HG03457 (cell line): ENCODE measurements around the gene DPYSL3.

Experiments used
- ATAC-seq: cut with Tn5 transposase; IDR thresholded peaks from one replicate; pipeline ENCODE4 v1.9.1; 2021; ENCODE audit warnings: moderate number of reproducible peaks; ENCODE audit not compliant: unreplicated experiment

The DPYSL3 gene

DNA sequence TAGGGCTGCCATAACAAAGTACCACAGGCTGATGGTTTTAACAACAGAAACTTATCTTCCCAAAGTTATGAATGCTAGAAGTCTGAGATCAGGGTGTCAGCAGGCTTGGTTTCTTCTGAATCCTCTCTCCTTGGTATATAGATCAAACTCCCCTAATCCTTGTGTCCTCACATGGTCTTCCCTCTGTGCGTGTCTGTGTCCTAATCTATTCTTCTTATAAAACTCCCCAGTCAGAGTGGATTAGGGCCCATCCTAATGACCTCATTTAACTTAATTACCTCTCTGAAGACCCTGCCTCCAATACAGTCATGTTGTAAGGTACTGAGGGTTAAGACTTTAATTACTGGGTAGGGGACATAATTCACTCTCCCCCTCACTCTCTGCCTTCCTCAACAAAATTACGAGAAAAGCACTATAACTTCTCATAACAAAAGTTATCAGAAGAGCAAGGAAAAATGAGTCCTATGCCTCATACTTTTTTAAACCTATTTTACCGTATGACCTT lies 68.6 kb downstream of the DPYSL3 start:
- no peak for ATAC-seq

DNA sequence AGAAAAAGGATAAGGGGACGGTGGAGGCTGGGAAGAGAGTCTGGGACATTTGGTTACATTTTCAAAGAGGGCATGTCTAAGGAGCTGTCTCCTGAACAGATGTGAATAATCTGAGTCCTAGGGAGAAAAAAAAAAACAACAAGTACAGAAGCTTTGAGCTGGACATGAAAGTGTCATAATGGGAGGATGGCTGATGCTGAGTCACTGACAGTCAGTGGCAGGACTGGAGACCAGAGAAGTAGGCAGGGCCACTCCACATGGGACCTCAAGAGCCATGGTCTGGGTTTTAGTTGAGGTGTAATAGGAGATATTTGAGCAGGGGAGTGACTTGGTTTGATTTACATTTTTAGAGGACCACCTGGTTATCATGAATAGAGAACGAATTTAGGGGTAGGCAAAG lies 70.6 kb downstream of the DPYSL3 start:
- ATAC-seq: no peak

DNA sequence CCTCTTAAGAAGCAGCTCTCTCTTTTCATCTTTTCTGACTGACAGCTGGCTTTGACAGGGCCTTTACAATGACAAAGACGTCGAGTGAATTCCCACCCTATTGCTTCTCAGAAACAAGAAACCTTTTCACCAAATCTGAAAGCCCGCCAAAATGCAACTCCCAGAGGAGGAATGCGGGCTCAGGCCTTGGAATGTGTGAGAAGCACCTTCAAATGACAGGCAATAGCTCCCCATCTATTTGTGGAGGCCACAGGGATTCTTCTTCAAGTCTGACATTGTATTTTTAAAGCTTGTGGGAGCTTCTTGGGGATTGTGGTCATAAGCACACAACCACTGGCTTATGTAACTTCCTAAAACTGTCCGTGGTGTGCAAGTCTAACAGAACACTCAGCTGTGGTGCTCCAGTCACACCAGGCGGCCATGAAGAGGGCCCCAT lies 72.7 kb downstream of the DPYSL3 start:
- ATAC-seq: no peak

DNA sequence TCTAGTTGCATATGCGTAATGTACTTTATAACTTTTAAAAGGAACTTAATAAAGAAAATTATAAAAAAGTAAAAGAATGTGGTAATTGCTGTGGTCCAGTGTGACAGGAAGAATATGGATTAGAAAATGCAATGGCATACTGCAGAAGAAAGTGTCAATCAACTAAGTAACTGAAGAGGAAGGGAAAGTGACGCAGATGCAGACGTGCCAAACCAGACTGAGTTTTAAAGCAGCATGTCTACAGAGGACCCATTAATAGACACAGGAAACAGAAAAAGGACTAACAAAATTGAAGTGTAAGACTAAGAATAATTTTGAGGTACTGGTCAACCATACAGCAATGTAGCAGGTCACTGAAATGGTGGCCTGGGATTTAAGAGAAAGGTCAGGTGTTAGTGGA lies 73.3 kb downstream of the DPYSL3 start:
- ATAC-seq: no peak

DNA sequence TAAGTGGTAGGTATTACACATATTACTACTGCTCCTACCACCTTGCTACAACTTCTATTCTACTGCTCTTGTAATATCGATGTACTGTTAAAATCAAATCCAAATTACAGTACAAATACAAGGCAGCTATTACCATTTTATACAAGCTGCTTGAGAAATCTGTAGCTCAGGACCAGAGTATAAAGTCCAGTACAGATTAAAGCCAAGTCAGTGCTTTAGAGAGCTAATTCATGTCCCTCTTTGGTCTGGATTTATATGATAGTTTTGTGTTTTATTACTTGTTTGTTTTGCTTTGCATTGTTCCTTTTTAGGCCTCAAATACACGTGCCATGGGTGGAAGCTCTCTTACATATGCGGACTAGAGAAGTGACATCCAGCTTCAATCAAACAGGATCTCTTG lies 75.8 kb downstream of the DPYSL3 start:
- ATAC-seq: no peak

DNA sequence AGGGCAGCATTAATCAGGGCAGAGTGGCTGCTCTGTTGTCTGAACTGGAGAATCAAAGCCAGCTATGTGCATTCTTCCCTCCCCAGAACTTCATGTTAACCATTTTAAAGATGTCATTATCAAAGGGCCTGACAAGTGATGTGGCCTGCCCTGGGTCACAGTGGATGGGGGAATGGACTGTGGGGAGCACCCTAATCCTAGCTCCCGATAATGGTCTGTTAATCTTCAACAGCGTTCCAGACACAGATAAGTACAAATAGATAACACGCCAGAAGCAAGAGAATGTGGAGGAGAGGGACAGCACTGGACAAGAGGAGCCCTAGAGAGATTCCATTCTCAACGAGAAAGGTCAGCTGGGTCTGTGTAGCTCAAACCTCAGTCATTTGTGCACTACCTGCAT lies 77.5 kb downstream of the DPYSL3 start:
- no peak for ATAC-seq

DNA sequence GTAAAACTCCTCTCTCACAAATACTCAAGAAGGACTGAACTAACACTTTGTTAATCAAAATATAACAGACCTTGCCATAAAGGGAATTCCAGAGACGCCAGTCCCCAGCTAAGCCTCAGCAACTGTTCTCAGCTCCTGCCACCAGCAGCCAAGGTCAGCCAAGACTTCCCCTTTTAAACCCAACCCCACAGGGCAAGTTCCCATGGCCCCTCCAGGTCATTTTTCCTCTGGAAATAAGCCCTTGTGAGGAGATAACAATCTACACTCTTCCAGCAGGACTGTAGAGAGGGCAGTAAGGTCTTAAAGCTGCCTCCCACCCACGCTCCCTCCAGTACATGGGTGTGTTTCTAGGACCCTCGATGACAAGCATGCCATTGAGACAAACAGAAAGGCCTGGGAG lies 78.3 kb downstream of the DPYSL3 start:
- no peak for ATAC-seq

DNA sequence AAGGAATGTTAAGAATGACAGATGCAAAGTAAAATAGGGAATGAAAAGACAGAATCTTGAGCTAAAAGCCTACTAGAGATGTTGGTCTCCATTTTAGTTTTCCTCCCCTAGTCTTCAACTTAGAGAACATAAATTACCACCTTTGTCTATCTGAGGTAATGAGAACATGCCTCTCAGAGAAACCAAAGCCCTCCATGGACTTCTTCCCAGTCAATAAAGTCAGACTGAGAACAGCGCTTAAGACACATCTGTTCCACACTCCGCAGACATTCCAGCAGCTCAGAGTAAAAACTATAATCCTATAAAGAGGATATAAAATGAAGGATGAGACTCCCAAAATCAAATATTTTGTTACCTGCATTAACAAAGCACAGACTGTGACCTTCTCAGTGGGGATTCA lies 79.2 kb downstream of the DPYSL3 start:
- no peak for ATAC-seq

DNA sequence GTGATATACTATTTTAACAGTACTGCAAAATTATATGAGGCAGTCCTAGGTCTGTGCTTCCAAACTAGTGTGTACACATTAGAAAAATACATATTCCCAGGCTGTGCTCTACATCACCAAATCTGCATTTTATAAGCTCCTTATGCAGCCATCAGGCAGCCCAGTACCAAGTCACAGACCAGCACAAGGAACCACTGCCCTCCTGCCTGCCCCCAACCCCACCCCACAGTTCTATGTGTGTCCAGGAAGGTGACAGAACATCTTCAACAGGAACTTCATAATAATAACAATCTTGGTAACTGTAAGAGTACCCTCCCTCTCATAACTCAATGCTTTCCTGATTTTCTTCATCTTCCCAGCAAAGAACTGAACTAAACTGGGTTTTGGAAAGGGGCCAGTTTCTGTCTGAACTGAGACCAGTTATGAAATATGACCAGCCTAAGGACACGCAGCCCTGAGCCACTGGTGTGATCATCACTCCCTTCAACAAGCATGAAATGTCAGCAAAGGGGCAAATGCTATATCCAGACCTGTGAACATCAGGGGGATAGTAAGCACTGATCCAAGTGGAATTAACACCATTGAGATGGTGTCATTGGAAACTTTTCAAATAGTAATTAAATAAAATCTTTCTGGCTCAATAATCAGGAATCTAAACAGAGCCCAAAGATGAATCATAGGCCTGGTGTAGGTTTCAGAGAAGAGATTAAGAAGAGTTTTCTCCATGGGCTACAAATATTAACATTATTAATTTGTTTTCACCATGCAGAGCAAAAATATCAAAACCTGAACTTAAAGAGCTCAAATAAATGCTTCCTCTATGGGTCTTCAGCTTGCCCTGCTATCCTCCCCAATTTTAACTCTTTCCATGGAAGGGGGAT lies 82.1 kb downstream of the DPYSL3 start:
- ATAC-seq: no peak

DNA sequence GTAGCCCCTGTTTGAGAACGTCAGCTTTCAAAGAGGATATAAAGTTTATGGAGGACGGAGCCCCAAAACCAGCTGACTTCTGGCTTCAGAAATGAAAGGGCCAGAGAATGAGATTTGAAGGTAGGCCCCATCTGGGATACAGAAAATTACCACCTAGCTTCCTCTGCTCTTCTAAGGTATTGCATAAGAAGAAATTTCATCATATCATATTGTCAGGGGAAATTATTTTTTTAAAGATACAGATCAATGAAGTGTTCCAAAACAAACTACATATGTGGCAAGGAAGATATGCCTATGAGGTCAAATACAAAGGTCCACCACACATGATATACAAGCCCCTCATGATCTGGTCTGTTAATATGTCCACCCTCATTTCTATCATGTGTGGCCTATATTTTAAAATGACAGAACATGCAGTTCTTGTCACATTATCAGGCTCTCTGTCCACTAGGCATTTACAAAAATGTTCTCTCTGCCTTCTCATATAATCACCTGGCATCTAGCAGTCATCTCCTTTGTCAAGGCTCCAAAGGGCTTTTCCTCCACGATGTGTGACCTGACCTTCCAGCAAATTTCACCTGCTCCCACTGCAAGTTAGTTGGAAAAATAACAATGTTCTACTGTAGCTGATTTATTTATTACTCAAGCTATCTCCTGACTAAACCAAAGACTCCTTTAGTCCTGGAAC lies 83.1 kb downstream of the DPYSL3 start:
- ATAC-seq: no peak

DNA sequence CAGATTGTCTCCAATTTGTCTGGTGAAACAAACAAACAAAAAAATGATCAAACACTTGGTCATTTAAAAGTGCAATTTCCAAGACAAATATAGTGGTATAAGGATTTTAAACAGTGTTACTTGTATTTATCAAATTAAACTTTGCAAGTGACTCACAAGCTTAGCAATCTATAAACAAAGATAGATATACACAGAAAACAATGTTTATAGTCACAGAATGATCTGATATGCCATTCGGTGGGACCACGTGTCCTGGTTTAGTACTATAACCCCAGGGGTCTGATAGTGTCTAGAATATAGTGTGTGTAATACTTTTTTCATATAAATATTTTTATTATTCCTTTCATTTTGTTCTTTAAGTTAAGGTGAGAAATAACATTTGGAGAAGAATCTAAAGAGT lies 91.3 kb downstream of the DPYSL3 start:
- no peak for ATAC-seq

DNA sequence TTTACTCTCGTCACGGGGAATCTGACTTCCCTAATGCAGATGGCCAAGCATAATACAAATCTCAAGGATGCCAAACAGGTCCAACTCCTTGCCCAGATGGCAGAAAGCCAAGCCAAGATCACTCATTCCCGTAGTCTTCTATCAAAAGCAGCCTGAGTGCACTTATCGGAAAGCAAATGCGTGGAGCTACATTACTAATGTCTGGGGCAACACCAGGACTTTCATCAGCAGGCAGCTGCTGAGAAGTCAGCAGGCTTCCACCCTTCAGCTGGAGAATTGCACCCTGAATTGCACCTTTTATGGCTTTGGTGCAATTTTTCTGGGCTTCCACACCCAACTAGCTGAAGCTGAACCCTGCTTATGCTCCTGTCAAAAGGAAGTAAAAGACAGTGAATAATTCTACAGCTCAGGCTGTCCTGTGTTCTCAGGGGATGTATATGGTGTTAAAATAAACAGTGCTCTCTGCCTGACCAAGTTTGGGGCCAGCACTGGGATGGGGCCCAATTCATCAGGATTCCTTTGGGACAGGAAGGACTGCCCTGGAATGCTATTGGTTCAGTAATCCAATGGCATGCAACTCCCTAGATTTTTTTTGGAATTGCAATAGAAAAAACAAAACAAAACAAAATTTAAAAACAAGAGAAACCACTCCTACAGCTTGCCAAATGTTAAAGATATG lies 92.6 kb downstream of the DPYSL3 start:
- no peak for ATAC-seq

DNA sequence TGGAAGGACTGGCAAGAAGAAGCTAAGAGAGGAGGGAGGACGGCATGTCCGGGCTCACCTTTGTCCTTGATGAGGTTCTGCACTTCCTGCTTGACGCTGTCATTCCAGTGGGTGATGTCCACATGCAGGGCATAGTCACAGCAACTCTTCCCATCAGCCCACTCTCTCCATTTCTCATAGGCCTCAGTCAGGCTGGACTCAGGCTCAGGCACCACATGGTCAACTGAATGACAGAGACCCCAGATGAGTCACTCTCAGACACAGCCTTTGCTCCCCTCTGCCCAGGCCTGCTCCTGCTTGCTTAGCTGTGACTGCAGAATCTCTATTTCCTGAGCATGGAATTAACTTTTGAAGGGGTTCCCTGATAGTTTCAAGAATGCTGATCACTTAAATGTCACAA lies 94.2 kb downstream of the DPYSL3 start:
- no peak for ATAC-seq

DNA sequence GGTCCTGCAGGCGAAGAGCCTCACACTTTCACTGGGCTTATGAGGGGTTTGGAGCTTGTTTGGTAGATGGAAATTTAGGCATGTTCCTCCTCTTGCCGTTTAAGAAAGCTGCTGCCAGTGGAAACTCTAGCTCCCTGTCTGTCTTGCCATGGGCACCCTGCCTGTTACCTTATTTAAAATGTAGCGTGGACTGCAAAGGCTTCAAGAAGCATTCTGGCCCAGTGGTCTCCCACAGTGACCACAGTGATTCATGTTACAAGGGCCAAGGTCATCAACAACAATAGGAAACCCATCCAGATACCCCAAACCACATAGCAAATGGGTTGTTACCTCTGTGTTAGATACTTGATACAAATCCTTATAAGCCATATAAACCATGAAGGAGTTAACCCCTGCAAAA lies 96.6 kb downstream of the DPYSL3 start:
- no peak for ATAC-seq

DNA sequence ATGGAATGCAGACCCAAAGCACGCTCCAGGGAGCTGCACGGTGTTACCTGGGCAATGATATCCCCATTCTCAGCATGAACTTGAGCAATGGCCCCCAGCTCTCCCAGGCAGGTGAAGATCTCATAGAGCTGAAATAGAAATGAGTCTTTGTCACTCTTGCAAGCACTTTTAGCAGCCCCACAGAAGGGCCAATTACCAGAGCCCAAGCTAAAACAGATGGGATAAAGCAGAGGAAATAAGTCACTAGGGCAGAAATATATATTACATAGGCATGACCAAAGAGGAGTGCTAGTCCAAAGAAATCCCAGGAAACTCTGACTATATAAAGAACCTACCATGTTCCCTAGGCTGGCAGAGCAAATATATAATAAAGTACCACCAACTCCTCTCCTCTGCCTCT lies 97.3 kb downstream of the DPYSL3 start:
- ATAC-seq: no peak

DNA sequence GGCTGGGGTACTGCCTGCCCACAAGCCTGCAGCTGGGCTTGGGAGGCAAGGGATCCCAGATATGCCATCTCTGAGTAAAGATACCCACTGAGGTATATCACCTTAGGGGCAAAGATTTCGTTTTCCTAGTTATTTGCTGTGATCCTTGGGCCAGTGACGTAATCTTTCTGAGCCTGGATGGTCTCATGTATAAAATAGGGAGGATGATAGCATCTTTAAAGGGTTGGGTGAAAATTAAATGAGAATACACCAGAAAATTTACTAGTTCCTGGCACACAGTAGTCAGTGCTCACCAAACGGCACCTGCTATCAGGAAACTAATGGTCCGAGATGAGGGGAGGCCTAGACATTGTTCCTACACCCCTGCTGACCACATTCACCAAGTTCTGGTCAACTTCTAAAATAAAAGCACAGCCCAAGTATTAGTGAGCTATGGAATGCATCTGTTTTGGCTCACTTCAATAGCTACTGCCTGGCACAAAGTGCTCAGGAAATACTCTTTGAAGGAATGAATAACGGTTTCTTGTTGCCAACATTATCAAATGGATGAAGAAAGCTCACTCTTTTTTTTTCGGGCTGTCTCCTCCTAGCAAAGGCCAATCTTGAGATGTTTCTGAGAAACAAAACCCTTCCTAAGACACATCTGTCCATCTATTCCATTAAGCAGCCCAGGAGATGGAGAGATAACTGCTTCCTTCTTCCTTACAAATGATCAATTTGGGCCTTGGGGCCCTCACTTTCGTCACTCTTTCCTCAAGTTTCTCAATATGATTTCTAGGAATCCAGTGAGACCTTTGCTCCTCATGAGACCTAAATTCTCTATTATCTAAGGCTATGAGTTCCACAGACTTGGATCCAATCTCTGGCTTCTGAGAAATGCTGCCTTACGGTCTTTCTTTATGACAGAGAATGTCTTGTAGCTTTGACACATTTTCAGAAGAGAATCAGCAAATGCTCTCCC lies 98.2 kb downstream of the DPYSL3 start:
- ATAC-seq: no peak

DNA sequence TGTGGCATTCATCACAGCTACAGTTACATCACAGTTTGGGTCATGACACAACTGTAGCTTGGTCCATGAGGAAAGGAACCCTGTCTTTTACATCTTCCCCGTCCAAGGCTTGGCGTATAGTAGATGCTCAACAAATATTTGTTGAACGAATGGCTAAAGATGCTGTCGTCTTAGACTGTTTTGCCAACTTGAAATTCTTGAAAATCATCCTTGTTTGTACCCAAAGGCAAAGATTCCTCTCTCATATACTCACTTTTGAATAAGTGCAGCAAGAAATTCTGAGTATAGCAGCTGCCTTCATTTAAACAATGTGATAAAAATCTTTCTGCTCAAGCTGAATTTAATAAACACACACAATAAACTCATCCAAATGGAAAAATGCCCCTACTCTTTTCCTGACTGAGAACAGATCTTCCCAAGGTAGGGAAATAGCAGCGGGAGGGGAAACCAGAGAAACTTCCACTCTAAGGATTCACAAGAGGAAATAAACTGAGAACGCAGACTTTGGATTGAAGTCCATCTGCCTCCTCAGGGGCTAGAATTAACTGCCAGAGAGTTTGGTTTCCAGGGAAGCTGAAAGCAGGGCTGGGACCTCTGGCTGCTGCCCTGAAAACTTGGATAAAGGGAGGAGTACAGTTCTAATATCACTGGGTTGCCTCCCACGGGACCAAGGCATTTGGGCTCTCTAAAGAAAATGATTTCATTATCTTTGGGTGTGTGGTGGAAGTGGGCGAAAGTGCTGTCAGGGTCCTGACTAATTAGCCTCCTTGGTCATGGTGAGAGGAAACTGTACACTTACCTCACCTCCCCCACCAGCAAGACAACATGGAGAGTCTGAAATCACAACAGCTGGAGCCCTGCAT lies 99.1 kb downstream of the DPYSL3 start:
- no peak for ATAC-seq

DNA sequence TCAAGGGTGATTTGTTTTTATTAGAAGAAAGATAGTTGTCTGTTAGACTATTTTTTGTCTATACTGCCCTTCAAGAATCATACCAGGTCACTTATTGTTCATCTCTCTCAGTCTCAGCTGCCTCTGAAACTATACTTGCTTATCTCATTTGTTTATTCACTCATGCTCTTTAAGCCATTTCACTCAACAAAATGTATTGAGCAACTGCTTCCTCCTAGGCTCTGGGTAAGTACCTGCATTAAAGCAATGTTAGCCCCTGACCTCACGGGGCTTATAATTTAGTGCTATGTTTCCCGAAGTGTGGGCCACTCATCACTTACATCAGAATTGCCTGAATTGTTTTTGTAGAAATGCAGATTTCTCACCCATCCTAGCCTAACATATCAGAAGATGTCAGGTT lies 100.9 kb downstream of the DPYSL3 start:
- no peak for ATAC-seq

DNA sequence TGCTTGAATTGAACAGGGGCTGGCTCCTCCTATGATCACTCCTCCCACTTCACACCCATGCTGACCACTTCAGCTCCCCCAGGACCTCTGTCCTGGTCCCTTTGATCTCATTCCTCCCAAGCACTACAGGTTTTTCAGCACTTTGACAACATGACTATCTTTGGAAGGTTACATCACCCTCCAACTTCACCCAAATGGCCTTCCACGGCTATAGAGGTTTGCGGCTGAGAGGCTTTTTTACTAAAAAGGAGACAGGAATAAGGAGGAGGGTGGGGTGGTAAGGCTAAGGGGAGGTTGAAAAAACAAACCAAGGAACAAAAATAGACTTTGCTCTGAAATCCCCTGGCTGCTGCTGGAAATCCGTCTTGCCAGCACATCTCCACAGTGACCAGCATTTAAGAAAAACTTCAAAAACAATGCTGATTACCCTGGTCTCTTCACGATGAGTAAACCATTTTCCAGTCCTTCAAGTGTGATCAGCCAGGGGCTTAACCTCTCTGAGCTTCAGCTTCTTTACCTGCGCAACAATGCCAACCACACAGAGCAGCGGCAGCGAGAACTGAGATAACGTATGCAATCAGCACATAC lies 102.7 kb downstream of the DPYSL3 start:
- ATAC-seq: no peak
